SK-N-SH (cell line): Measurements from ENCODE around the gene HNRNPA1.

Source experiments
- EP300 ChIP-seq, 2 experiments: IDR thresholded peaks; 2 replicates each; pipeline versions ENCODE4 v1.4.0 to v1.6.1; 2012; ENCODE audit warnings: borderline replicate concordance in 1 of 2, low read depth in 1 of 2, low read length in 1 of 2
- JUND ChIP-seq: IDR thresholded peaks from 2 replicates; pipeline ENCODE4 v1.4.0; 2012
- MXI1 ChIP-seq: IDR thresholded peaks from 2 replicates; pipeline ENCODE4 v1.6.1; 2012; ENCODE audit warnings: mild to moderate bottlenecking, low read depth, low read length, improper control_type of control experiment
- NFIC ChIP-seq: IDR thresholded peaks from 2 replicates; pipeline ENCODE4 v1.4.0; 2012; ENCODE audit warnings: borderline replicate concordance
- POLR2AphosphoS5 ChIP-seq: IDR thresholded peaks from 2 replicates; pipeline ENCODE4 v1.6.1; 2012; ENCODE audit warnings: low read depth, low read length
- RFX5 ChIP-seq: IDR thresholded peaks from 2 replicates; pipeline ENCODE4 v1.6.1; 2012; ENCODE audit warnings: mild to moderate bottlenecking, improper control_type of control experiment, low read length
- YY1 ChIP-seq: IDR thresholded peaks from 2 replicates; pipeline ENCODE4 v1.4.0; 2012; ENCODE audit warnings: low read depth, mild to moderate bottlenecking
- TF ChIP-seq, protein P1 (sequence below): IDR thresholded peaks from 2 replicates; pipeline ENCODE4 v1.4.0; 2012; ENCODE audit warnings: low read depth, borderline replicate concordance
- TF ChIP-seq, protein P2 (sequence below): fragments of 200-600 bp; sonication (generic); IDR thresholded peaks from 2 replicates; pipeline ENCODE4 v1.6.1; 2017; ENCODE audit warnings: antibody characterized with exemption, mild to moderate bottlenecking, moderate library complexity
- TF ChIP-seq, protein P3 (sequence below): IDR thresholded peaks from 2 replicates; pipeline ENCODE4 v1.4.0; 2012; ENCODE audit warnings: low read depth
- TF ChIP-seq, protein P4 (sequence below): IDR thresholded peaks from 2 replicates; pipeline ENCODE4; 2012

DNA sequence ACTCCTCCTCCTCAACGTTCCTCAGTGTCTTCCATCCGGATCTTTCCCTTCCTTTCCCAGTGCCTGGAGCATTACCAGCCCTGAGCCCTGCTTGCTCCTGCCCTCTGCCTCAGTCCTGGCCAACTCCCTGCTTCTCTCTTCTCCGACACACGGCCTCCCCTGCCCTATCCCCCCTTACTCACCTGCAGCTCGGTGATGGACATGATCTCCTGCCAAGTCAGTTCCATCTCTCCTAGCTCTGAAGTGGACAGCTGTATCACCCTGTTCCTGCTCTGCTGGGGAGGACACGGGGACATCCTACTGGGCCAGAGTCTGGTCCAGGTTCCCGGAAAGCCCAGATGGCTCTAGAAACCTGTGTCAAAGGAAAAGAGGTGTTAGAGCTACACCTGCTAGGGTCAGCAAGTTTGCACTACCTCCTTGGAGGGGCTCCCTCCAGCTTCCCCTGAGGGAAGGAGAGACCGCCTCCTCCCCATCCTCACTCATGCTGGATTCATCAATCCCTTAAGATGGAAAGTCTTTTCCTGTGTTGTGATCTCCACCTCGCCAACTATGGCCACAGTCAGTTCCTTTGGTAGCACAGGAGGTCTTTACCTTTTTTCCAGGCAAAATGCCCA, 14.5 kb downstream of the HNRNPA1 start:
- TF ChIP-seq, protein P1, sequence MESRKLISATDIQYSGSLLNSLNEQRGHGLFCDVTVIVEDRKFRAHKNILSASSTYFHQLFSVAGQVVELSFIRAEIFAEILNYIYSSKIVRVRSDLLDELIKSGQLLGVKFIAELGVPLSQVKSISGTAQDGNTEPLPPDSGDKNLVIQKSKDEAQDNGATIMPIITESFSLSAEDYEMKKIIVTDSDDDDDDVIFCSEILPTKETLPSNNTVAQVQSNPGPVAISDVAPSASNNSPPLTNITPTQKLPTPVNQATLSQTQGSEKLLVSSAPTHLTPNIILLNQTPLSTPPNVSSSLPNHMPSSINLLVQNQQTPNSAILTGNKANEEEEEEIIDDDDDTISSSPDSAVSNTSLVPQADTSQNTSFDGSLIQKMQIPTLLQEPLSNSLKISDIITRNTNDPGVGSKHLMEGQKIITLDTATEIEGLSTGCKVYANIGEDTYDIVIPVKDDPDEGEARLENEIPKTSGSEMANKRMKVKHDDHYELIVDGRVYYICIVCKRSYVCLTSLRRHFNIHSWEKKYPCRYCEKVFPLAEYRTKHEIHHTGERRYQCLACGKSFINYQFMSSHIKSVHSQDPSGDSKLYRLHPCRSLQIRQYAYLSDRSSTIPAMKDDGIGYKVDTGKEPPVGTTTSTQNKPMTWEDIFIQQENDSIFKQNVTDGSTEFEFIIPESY: no peak
- TF ChIP-seq, protein P2, sequence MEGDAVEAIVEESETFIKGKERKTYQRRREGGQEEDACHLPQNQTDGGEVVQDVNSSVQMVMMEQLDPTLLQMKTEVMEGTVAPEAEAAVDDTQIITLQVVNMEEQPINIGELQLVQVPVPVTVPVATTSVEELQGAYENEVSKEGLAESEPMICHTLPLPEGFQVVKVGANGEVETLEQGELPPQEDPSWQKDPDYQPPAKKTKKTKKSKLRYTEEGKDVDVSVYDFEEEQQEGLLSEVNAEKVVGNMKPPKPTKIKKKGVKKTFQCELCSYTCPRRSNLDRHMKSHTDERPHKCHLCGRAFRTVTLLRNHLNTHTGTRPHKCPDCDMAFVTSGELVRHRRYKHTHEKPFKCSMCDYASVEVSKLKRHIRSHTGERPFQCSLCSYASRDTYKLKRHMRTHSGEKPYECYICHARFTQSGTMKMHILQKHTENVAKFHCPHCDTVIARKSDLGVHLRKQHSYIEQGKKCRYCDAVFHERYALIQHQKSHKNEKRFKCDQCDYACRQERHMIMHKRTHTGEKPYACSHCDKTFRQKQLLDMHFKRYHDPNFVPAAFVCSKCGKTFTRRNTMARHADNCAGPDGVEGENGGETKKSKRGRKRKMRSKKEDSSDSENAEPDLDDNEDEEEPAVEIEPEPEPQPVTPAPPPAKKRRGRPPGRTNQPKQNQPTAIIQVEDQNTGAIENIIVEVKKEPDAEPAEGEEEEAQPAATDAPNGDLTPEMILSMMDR: no peak
- TF ChIP-seq POLR2AphosphoS5: no peak
- TF ChIP-seq, protein P3, sequence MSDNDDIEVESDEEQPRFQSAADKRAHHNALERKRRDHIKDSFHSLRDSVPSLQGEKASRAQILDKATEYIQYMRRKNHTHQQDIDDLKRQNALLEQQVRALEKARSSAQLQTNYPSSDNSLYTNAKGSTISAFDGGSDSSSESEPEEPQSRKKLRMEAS: no peak
- TF ChIP-seq EP300 (IDR thresholded peaks at IDR 0.05; ENCODE audit: borderline replicate concordance in 1 of 2, low read depth in 1 of 2, low read length in 1 of 2): no peak
- TF ChIP-seq, protein P4, sequence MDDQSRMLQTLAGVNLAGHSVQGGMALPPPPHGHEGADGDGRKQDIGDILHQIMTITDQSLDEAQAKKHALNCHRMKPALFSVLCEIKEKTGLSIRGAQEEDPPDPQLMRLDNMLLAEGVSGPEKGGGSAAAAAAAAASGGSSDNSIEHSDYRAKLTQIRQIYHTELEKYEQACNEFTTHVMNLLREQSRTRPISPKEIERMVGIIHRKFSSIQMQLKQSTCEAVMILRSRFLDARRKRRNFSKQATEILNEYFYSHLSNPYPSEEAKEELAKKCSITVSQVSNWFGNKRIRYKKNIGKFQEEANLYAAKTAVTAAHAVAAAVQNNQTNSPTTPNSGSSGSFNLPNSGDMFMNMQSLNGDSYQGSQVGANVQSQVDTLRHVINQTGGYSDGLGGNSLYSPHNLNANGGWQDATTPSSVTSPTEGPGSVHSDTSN: no peak
- TF ChIP-seq JUND: no peak
- no peak for TF ChIP-seq RFX5
- TF ChIP-seq NFIC: no peak
- TF ChIP-seq MXI1: no peak
- TF ChIP-seq YY1: no peak
